Glutamatergic neuron (in vitro differentiated cells): ENCODE measurements around the gene BRI3. TPM values are rescaled to one million over a fixed set of nuclear protein-coding genes. Genes with fewer than 3 reads are reported as not detected.

ENCODE experiments used
- DNase-seq: peaks from one replicate; pipeline ENCODE4 v3.0.0; 2022
- H3K27ac Mint-ChIP-seq: one replicate; pipeline ENCODE4 v1.8.0; 2020; ENCODE audit warnings: mild to moderate bottlenecking, mixed read lengths, inconsistent platforms; ENCODE audit not compliant: unreplicated experiment
- H3K27me3 Mint-ChIP-seq: one replicate; pipeline ENCODE4 v1.8.0; 2020; ENCODE audit warnings: mild to moderate bottlenecking, moderate library complexity, mixed read lengths, inconsistent platforms; ENCODE audit not compliant: unreplicated experiment
- H3K36me3 Mint-ChIP-seq: one replicate; pipeline ENCODE4 v1.8.0; 2020; ENCODE audit warnings: mild to moderate bottlenecking, mixed read lengths, inconsistent platforms; ENCODE audit not compliant: unreplicated experiment
- H3K4me1 Mint-ChIP-seq: one replicate; pipeline ENCODE4 v1.8.0; 2020; ENCODE audit warnings: mild to moderate bottlenecking, low read depth, mixed read lengths, inconsistent platforms; ENCODE audit not compliant: unreplicated experiment
- H3K4me3 Mint-ChIP-seq: one replicate; pipeline ENCODE4 v1.8.0; 2020; ENCODE audit warnings: mild to moderate bottlenecking, mixed read lengths, inconsistent platforms; ENCODE audit not compliant: unreplicated experiment
- H3K9me3 Mint-ChIP-seq: one replicate; pipeline ENCODE4 v1.8.0; 2020; ENCODE audit warnings: mild to moderate bottlenecking, moderate library complexity, mixed read lengths, inconsistent platforms; ENCODE audit not compliant: unreplicated experiment
- CTCF ChIP-seq: fragments of 200-600 bp; sonication (generic); IDR thresholded peaks from one replicate; pipeline ENCODE4 v1.5.0; 2021; ENCODE audit not compliant: partially characterized antibody, unreplicated experiment
- total RNA-seq: library from RNA; stranded (reverse); fragmentation: NEBNext Ultra II Directional; extraction: Animal tissue kit (Norgen Biotek cat#: 25700); gene quantifications from one replicate; pipeline ENCODE4 v1.2.1, GENCODE V29; 2021; ENCODE audit not compliant: unreplicated experiment

Gene BRI3
- total RNA-seq, 1 donor from 2014 or later = 176 TPM

GRCh38 chr7:98240961-98241673, 40.4 kb upstream of the BRI3 start:
- no peaks in the 10 kb centered on the region for H3K4me1 Mint-ChIP-seq
- no peaks in the 10 kb centered on the region for H3K27me3 Mint-ChIP-seq
- H3K27ac Mint-ChIP-seq = peak overlapping the region; percentile 12

GRCh38 chr7:98241674-98242241, 39.7 kb upstream of the BRI3 start:
- H3K4me1 Mint-ChIP-seq = no peaks in the 10 kb centered on the region
- H3K9me3 Mint-ChIP-seq = peaks cover 3% of the 10 kb centered on the region
- peak; percentile 49 for TF ChIP-seq CTCF
- no peaks in the 10 kb centered on the region for H3K27me3 Mint-ChIP-seq
- DNase-seq = no peak
- H3K27ac Mint-ChIP-seq = peak overlapping the region; percentile 12
- peaks cover 6% of the 10 kb centered on the region for H3K36me3 Mint-ChIP-seq
- H3K4me3 Mint-ChIP-seq = no peak overlapping the region

More at GRCh38 chr7:98240961-98241673, 40.4 kb upstream of the BRI3 start:
- DNase-seq = peak; percentile 81
- Mint-ChIP-seq H3K4me3 (no peak overlapping the region), H3K9me3 (peaks cover 3% of the 10 kb centered on the region), H3K36me3 (peaks cover 6% of the 10 kb centered on the region)
- TF ChIP-seq CTCF = peak; percentile 83

GRCh38 chr7:98242342-98242741, 39.1 kb upstream of the BRI3 start:
- peaks cover 2% of the 10 kb centered on the region for H3K27me3 Mint-ChIP-seq

GRCh38 chr7:98242934-98243333, 38.6 kb upstream of the BRI3 start:
- DNase-seq = no peak
- peaks cover 6% of the 10 kb centered on the region for H3K36me3 Mint-ChIP-seq
- H3K27ac Mint-ChIP-seq = no peak overlapping the region
- no peak for TF ChIP-seq CTCF
- peaks cover 1% of the 10 kb centered on the region for H3K4me1 Mint-ChIP-seq
- H3K27me3 Mint-ChIP-seq = peaks cover 3% of the 10 kb centered on the region
- no peak overlapping the region for H3K4me3 Mint-ChIP-seq
- H3K9me3 Mint-ChIP-seq = peaks cover 3% of the 10 kb centered on the region

More at GRCh38 chr7:98242342-98242741, 39.1 kb upstream of the BRI3 start:
- no peak for TF ChIP-seq CTCF
- H3K4me3 Mint-ChIP-seq = no peak overlapping the region
- no peak for DNase-seq
- H3K27ac Mint-ChIP-seq = no peak overlapping the region
- peaks cover 6% of the 10 kb centered on the region for H3K36me3 Mint-ChIP-seq
- H3K9me3 Mint-ChIP-seq = peaks cover 3% of the 10 kb centered on the region
- peaks cover 1% of the 10 kb centered on the region for H3K4me1 Mint-ChIP-seq

GRCh38 chr7:98244871-98245270, 36.6 kb upstream of the BRI3 start:
- DNase-seq = no peak
- peaks cover 4% of the 10 kb centered on the region for H3K27me3 Mint-ChIP-seq
- no peak overlapping the region for H3K27ac Mint-ChIP-seq
- H3K36me3 Mint-ChIP-seq = no peaks in the 10 kb centered on the region
- H3K4me3 Mint-ChIP-seq = no peak overlapping the region
- H3K4me1 Mint-ChIP-seq = peaks cover 5% of the 10 kb centered on the region
- TF ChIP-seq CTCF = no peak
- peaks cover 4% of the 10 kb centered on the region for H3K9me3 Mint-ChIP-seq
